ENCODE data around the gene POU3F3.

The POU3F3 gene

DNA sequence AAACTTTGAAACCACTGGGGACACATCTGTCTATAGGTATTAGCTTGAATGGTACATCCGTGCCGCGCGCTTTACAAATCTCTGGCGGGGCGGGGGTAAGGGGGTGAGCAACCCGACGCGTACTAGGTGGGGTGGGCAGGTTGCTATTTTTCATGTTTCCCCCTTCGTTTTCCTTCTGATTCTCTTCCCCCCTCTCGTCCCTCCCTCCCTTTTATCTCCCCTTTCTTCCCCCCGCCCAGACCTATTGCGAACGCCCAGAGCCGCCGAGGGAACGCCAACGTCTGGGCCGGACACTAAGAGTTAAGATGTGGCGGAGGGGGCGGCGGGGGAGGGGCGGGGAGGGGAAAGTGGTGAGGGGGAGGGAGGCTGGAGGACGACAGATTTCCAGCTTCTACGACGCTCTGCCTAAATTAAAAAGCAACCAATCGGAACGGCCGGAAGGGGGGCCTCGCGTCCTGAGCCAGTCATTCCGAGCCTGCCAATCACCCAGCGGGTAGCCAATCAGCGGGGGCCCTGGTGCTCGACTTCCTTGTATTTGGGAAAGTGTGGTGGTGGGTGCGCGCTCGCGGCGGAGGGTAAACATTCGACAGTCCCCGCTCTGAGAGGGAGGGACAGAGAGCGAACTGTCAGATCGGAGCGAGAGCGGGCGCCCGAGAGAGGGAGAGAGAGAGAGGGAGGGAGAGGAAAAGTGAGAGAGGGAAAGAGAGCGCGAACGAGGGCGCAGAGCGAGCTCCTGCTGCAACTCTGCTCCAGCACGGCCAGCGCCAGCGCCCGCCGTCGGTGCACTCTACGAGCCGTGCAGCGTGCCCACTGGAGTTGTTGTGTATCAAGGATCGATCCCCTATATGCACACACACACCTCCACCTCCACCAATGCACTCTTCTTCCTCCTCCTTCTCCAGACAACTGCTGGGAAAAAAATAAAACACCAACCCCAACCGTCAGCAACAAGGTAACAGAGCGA lies at the start of gene POU3F3:
POU3F3 (plus strand) TSS at position 582 of the 964 bp plus-strand sequence. CDS start 1,396 bp downstream, outside the sequence.
- peak; percentile 44 to 59 for DNase-seq

- DNase-seq = no peak
These were observed 49.6 kb upstream of the POU3F3 start for GRCh38 chr2:104804148-104804890.

DNA sequence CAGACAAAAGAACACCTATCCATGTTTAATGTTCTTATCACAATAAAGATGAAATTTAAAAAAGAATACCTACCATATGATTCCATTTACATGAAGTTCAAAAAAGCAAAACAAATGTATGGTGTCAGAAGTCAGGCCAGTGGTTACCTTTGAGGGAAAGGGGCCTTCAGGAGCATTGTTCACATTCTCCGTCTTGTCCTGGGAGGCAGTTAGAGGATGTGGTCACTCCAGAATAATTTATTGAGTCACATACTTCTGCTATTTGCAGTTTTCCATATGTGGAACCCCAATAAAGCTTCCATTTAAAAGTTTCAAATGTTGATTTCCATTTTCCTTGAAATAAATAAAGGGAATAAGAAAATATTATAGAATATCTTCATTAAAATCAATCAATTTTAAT lies 41.6 kb upstream of the POU3F3 start:
- DNase-seq = peak in 1 of 2 donors; percentile 10

DNA sequence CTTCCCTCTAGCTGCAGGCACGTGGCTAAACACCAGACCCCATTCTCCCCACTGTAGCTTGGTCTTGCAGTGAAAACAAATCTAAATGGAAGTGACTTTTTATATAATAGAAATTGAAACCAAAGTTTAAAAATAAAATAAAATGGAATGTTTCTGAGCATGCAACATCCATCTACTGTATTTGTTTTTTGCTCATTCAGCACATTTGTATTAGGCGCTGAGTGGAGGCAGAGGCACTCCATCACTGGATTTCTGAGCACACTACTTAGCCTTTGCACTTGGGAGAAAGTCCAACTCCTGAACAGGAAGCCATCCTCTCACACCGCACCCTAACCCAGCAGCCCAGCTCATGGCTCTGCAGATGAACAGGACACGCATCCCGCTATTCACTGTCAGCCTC lies 37.8 kb upstream of the POU3F3 start:
- DNase-seq = no peak

GRCh38 chr2:104818264-104818663 lies 35.7 kb upstream of the POU3F3 start:
- no peak for DNase-seq

DNA sequence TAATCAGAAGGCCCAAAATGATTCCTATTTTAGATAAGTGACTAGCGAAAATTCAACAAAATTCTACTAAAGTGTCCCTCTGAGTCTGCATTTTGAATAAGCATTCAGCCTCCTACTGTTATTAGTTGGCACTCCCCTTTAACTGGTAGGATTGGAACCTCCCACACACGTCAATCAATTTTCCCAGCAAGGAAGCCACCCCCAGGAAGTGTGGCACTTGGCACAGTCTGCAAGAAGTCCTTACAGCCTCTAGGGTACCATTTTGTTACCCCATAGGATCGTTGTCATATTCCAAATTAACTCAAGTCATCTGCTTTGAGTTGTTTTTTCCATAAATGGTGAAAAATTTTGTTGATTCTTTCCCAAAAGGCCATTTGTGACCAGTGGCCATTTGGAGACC lies 33.8 kb upstream of the POU3F3 start:
- DNase-seq = no peak

DNA sequence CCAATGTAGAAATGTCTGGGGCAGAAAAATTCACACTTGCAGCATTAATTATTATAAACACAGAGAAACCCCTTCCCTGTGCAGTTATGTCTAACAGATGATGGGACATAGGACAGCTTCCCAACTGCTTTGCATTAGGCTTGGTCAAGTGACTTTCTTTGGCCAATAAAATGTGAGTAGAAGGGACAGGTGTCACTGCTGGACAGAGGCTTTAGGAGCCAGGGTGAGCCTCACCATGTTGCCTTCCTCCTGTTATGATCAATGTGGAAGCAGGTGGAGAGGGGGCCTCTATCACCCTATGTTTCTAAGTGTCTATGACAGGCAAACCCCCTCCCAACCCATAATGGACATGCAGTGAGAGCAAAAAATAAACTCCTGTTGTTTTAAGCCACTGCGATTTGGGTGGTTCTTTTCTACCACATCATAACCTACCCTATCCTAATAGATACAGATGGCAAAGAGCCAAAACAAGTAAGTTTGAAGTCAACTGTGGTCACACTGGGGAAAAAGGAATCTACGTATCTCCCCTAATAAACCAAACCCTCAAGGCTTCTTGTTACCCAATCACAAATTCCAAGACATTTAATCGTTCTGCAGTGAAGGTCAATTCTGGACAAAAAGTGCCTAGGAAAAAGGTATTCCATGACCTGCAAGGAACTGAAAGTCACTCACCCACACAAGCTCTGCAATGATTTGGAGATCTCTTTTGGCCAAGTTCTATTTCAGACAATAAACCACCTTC lies 28.6 kb upstream of the POU3F3 start:
- DNase-seq = no peak

DNA sequence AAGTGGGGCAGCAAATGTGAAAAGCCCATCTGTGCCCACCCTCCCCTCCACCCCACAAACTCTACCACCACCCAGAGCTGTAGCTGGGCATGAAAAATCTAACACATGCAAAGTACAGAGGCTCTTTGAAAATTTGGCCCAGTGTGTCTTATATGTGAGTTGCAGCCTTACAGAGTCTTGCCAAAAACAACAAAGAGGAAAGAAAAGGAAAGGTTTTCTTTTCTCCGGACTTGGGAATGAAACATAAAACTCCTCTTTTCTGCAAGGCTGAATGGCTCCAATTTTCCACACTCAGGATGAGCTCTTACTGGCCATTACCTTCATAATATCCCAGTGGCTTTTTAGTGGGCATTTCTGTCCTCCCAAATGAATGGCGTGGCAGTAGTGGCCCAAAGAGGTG lies 27.9 kb upstream of the POU3F3 start:
- no peak for DNase-seq

DNA sequence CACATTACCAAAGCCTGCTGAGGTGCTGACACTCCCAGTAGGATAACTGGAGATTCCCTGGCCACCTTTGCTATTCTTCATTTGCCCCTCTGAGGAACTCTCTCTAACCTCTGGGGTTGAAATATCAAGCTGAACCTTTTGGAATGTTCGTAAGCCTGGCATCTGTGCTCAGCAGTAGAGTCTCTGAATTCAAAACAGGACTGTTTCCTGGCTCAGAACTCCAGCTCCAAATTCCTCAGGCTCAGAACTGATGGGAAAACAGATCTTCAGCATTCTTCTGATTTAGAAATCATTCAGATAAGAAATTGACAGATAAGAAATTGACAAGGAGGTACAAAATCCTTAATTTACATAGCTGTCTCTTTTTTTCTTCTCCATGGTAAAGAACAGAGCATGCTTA lies 22.2 kb upstream of the POU3F3 start:
- no peak for DNase-seq

DNA sequence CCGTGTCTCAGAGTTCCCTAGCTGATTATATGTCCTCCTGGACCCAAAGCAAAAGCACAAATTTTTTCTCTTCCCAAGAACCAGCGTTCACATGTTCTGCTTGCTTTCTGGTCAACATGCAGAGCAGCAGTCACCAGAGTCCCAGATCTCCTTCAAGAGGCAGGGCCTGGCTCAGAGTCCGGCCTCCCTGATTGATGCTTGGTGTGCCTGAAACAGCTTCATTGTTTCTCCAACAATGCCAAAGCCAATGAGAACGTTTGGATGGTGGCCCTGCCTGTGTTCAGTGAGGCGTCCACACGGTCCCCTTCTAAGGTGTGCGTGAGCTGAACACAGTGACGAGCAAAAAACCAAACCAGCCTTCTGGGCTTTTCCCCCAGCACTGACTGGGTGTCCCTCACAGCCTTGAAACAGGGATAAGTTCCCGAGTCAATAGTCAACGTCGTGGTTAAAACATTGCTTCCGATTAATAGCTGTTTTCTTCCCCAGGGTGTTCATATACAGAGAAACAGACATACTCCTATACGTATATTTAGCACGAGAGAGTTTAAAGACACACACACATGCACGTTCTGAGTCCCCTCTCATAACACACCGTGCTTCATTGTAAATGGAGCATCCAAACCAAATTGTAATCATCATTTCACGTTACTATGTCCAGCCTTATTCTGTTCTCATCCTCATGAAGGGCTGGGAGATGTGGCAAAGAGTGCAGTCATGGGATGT lies 19.3 kb upstream of the POU3F3 start:
- no peak for DNase-seq

GRCh38 chr2:104836265-104836664 lies 17.6 kb upstream of the POU3F3 start:
- no peak for DNase-seq

DNA sequence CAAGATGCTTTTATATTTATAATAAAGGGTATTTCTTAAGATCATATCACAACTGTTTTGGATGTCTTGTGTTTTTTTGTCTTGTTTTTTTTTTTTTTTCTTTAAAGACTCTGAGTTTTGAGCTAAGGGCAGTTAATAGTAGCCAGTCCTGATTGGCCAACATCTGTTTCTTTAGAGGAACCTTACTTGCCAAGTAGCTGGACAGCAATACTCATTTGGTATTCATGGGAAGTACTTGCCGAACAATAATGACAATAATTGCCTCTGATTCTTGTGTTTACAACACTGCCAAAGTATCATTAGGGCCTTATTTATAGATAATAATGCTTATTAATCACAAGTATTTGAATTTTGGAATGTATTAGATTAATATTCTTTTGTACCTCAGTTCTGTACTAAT lies 17.1 kb upstream of the POU3F3 start:
- DNase-seq = no peak

DNA sequence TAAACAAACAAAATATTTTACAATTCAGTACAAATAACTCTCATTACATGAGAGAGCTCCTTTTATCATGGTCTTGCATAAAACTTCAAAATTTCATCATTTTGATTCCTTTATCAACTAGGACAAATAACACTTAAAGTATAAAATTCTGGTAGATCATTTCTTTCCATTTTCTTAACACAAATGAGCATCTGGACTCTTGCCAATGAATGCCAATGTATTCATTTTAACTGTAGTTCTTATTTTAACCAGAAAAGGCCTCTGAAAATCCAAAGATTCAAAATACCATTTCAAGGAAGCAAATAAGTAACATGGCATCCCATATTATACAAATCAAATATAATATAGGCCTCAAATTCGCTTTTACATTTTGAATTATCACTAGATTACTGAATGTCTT lies 13.8 kb upstream of the POU3F3 start:
- DNase-seq = no peak

- DNase-seq = no peak
These were observed 12.9 kb upstream of the POU3F3 start for GRCh38 chr2:104840893-104841585.

DNA sequence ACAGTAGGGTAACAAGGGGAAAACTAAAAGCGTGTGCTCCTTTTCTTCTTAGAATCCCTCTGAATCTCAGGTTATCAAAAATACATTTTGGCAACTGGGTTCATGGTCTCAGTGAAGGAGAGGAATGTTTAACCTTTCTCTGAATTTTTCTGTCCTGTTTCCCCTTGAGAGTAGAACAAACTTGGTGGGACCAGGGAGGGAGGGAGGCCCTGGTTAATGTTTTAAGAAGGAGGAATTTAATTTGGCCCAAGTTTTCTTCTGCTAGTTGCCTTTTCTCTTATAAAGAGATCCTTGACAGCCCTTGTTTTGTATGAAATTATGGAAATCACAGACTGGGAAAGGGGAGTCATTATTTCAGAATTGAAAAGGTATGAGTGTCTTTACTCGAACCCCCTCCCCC lies 12.2 kb upstream of the POU3F3 start:
- DNase-seq = no peak

DNA sequence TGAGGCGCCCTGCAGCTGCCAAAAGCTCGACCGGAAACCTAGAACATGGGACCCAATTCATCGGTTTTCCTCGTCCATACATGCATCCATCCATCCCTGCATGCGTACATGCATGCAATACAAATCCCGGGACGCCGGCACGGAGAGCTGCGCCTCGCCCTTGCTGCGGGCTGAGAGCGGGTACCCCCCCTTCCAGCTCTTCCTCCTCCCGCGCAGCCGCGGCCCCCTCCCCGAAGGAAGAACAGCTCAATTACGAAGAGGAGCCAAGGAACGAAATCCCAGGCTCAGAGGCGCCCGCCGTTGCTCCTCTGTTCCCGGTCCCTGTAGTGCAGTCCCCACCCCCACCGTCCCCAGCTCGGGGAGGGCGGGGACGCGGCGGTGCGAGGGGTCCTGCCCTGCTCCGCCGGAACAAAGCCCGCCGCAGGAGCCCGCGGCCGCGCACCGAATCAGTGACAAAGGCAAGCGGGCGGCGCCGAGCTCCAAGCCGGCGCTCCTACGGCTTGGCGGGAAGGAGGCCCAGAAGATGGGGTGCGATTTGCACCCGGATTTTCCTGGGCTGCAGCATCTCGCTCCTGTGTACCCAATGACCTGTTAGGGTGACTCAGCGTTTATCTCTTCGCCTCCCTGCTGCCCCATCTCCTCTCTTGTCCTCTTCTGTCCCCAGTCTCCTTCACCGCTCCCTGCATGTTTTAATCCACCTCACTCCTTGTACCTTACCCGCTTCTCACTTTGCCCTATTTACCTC lies 8.9 kb upstream of the POU3F3 start:
- no peak for DNase-seq

DNA sequence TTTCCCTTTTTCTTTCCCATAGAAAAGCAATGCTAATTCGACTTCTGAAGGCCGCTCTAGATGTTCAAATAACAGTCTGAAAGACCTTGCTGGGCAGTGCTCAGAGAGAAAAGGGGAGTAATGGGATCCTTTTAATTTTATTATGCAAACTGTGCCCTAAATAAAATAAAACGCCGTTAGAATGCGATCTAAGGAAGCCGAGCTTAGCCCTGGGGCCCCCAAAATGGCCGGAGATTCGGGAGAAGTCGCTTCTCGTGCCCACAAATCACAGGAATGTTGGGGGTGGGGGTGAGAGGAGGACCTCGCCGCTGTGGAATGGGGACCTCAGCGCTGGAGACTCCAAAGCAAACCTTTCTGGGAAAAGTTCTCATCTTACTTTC lies 8.4 kb upstream of the POU3F3 start:
- no peak for DNase-seq

DNA sequence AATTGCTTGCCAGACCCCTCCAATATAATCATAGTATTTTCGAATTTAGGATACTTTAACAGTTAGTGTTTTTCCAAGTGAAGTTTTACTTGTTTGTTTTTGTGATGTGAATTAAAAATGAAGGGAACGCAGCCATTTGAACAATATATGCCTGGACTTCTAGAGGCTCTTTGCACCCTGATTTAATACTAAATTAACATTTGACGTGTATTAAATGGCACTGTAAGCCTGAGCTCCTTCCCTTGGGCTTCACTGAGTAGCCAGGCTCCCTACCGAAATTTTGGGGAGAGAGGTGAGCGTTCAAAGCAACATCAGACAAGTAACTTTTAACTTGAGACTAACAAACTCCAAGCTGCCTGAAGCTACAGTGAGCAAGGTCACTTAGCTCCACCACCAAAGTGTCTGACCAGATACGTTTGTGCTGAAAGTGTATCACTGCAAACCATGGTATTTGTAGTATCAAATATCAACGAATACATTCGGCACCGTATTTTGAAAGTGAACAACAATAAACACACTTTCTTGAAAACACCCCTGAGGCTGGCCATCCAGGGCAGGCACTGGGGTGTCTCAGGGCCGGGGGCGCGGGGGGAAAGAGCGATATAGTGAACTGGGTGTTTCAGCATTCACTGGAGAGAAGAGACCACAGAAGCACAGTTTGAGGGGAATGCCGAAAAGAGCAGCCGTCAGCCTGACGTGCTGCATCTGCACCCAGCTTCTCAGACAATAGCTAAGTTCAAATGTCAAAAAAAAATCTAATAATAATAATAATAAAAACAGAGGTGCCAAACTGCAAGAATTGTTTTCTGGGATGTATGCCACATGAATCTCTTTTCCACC lies 7.7 kb upstream of the POU3F3 start:
- DNase-seq = no peak

DNA sequence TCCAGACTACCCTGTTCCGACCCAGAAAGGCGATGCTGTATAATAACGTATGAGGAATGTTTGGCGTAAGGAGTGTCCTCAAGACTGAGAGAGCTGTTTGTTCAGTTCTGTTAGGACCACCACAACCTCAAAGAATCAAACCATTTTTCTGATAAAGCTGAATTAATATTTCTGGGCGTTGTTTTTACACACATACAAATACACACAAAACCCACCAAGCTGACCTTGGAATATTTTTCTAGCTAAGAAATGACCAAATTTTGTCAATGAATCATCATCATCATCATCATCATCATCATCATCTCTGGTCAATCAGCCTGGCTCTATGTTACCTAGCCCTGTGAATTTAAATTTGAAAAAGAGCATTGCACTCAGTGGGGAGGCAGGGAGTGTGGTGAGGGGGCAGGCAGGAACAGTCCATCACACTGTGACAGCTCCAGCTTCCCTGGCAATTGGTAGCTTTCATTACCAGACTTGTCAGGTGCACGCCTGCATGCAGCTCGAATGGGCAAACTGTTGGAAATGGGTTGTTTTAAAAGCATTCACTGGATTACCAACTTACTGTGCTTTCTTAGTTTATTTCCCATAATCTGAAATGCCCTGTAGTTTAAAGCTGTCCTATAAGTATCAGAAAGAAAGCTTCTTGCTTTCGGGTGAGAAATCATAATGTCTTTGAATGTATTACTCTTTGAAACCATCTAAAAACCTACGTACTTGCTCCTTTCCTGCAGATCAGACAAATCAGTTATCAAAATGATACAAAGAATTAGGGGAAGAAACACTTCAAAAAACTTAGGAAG lies 6.9 kb upstream of the POU3F3 start:
- no peak for DNase-seq

Data from inflammatory macrophage treated with lipopolysaccharide for 1 hour (primary cell).